SK-N-MC (cell line): ENCODE data around the gene GRK6.

Source experiments
- EZH2 ChIP-seq: fragments of 200-600 bp; sonication (generic); IDR thresholded peaks from one replicate; pipeline ENCODE4 v1.6.1; 2017; ENCODE audit warnings: antibody characterized with exemption
- FOXP2 ChIP-seq: optimal IDR thresholded peaks from 2 replicates; pipeline ENCODE3; 2011; ENCODE audit warnings: mild to moderate bottlenecking, moderate library complexity; ENCODE audit not compliant: insufficient read depth; ENCODE audit errors: extremely low read length, control extremely low read depth
- POLR2AphosphoS5 ChIP-seq: IDR thresholded peaks from 2 replicates; pipeline ENCODE4 v1.6.1; 2012; ENCODE audit warnings: mild to moderate bottlenecking, low read depth, low read length, borderline replicate concordance

GRCh38 chr5:177438468-177438867, 12.0 kb downstream of the GRK6 start:
- TF ChIP-seq EZH2 (no peak), POLR2AphosphoS5 (no peak), FOXP2 (no peak)
